Measurements from ENCODE around the gene KRT76.

DNA sequence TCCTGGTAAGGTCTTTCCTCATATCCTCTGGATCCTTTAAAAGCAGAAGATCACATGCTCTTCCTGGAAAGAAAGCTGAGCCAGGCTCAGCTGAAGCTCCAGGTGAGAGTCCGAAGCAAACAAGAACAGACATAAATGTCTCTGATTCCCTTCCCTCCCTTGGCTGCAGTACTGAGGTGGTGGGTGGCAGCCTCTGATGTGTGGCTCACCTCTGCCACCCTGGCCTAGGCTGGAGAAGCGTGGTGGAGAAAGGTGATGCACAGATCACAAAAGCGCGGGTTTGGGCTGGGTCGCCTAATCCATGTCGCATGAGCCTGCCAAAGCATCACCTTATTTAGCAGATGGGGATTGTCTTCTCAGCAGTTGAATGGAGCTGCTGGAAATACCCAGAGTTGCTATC, 2.8 kb upstream of the KRT76 start:
- no peak for TF ChIP-seq EP300 (IDR thresholded peaks at IDR 0.05; ENCODE audit: borderline replicate concordance in 1 of 2, low read depth in 1 of 2, low read length in 1 of 2)
- TF ChIP-seq, protein P1, sequence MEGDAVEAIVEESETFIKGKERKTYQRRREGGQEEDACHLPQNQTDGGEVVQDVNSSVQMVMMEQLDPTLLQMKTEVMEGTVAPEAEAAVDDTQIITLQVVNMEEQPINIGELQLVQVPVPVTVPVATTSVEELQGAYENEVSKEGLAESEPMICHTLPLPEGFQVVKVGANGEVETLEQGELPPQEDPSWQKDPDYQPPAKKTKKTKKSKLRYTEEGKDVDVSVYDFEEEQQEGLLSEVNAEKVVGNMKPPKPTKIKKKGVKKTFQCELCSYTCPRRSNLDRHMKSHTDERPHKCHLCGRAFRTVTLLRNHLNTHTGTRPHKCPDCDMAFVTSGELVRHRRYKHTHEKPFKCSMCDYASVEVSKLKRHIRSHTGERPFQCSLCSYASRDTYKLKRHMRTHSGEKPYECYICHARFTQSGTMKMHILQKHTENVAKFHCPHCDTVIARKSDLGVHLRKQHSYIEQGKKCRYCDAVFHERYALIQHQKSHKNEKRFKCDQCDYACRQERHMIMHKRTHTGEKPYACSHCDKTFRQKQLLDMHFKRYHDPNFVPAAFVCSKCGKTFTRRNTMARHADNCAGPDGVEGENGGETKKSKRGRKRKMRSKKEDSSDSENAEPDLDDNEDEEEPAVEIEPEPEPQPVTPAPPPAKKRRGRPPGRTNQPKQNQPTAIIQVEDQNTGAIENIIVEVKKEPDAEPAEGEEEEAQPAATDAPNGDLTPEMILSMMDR (IDR thresholded peaks at IDR 0.05), result no peak
- no peak for TF ChIP-seq TAF1 (IDR thresholded peaks at IDR 0.05; ENCODE audit: borderline replicate concordance, low read depth, low read length)
- TF ChIP-seq MEF2A (IDR thresholded peaks at IDR 0.05; ENCODE audit: borderline replicate concordance, low read depth), result no peak
- no peak for TF ChIP-seq EZH2phosphoT487 (IDR thresholded peaks at IDR 0.05; ENCODE audit: borderline replicate concordance, low read depth)
- no peak for TF ChIP-seq GABPA (IDR thresholded peaks at IDR 0.05; ENCODE audit: low read depth)
- TF ChIP-seq SMC3 (IDR thresholded peaks at IDR 0.05; ENCODE audit: low read depth, low read length), result no peak
- no peak for TF ChIP-seq NFIC (IDR thresholded peaks at IDR 0.05; ENCODE audit: borderline replicate concordance)
- TF ChIP-seq SIN3A (IDR thresholded peaks at IDR 0.05; ENCODE audit: borderline replicate concordance, low read depth, low read length), result no peak
- no peak for TF ChIP-seq MXI1 (IDR thresholded peaks at IDR 0.05; ENCODE audit: low read depth, low read length)

Measured in SK-N-SH (cell line).